Left lung (tissue), 10 donors: ENCODE measurements around the gene TBC1D9. TPM values are rescaled to one million over a fixed set of nuclear protein-coding genes. Genes with fewer than 3 reads are reported as not detected.

Experiments
- ATAC-seq: fragments of 200-7000 bp; cut with Tn5 transposase; one replicate; pipeline ENCODE4 v1.9.1; 2020; ENCODE audit warnings: moderate library complexity
- DNase-seq, 4 donors: peaks; one replicate each; pipeline ENCODE4 v3.0.0-alpha.2; 2013 to 2020
- H3K27ac ChIP-seq, 2 donors: fragments of 200-600 bp; sonication (generic) in 1 of 2; one replicate each; pipeline versions ENCODE4 v1.5.0 to v1.8.0; 2020 to 2021
- H3K27me3 ChIP-seq, 2 donors: fragments of 200-600 bp; sonication (generic) in 1 of 2; one replicate each; pipeline versions ENCODE4 v1.5.0 to v1.8.0; 2020 to 2021
- H3K36me3 ChIP-seq, 2 donors: fragments of 200-600 bp; sonication (generic) in 1 of 2; one replicate each; pipeline versions ENCODE4 v1.5.0 to v1.8.0; 2020 to 2021
- H3K4me1 ChIP-seq, 2 donors: fragments of 200-600 bp; one replicate each; pipeline ENCODE4 v1.8.0; 2021
- H3K4me3 ChIP-seq, 2 donors: fragments of 200-600 bp; sonication (generic) in 1 of 2; one replicate each; pipeline versions ENCODE4 v1.5.0 to v1.8.0; 2020 to 2021; ENCODE audit warnings: mild to moderate bottlenecking in 1 of 2
- H3K9me3 ChIP-seq, 2 donors: fragments of 200-600 bp; sonication (generic) in 1 of 2; one replicate each; pipeline versions ENCODE4 v1.5.0 to v1.8.0; 2020 to 2021
- intact Hi-C, 2 donors: fragments of 100-400 bp; cut with DNase I; formaldehyde crosslinking; loops; one replicate each; pipeline versions ENCODE4 v1.11.2 to v1.14.2; 2022
- polyA plus RNA-seq, 6 donors: library from polyadenylated mRNA; unstranded; fragments of 120-200 nt; gene quantifications; one replicate each; pipeline ENCODE4 v1.2.1, GENCODE V29; 2013; ENCODE audit not compliant: insufficient read length in 6 of 6
- total RNA-seq, 2 donors: library from RNA; stranded (reverse); fragmentation: NEBNext Ultra II Directional; extraction: Animal tissue kit (Norgen Biotek cat#: 25700); gene quantifications; one replicate each; pipeline ENCODE4 v1.2.1, GENCODE V29; 2021
- TF ChIP-seq, protein P1 (sequence below), 2 donors: fragments of 200-600 bp; sonication (generic) in 1 of 2; IDR thresholded peaks; one replicate each; pipeline versions ENCODE4 v1.5.0 to v1.8.0; 2021; ENCODE audit warnings: antibody characterized with exemption in 2 of 2
- donor health status: DM: no; HTN: yes; CAD: no.
- donor health status: DM: no; HTN: no; CAD: no.

Gene TBC1D9
- total and polyA plus RNA-seq, 8 donors: 27.7 to 35.7 (median 32.3) TPM

GRCh38 chr4:140666889-140667614 lies 89.1 kb downstream of the TBC1D9 start:
- TF ChIP-seq, protein P1, sequence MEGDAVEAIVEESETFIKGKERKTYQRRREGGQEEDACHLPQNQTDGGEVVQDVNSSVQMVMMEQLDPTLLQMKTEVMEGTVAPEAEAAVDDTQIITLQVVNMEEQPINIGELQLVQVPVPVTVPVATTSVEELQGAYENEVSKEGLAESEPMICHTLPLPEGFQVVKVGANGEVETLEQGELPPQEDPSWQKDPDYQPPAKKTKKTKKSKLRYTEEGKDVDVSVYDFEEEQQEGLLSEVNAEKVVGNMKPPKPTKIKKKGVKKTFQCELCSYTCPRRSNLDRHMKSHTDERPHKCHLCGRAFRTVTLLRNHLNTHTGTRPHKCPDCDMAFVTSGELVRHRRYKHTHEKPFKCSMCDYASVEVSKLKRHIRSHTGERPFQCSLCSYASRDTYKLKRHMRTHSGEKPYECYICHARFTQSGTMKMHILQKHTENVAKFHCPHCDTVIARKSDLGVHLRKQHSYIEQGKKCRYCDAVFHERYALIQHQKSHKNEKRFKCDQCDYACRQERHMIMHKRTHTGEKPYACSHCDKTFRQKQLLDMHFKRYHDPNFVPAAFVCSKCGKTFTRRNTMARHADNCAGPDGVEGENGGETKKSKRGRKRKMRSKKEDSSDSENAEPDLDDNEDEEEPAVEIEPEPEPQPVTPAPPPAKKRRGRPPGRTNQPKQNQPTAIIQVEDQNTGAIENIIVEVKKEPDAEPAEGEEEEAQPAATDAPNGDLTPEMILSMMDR (IDR thresholded peaks at IDR 0.05): no peak
- Histone ChIP-seq H3K4me3 (no peak overlapping the region), H3K36me3 (peaks cover 0 to 34% of the 10 kb centered on the region in 2 donors), H3K27ac (peak overlapping the region in 1 of 2 donors; percentile 34), H3K9me3 (no peaks in the 10 kb centered on the region), H3K27me3 (no peaks in the 10 kb centered on the region), H3K4me1 (no peaks in the 10 kb centered on the region)
- intact Hi-C loops: no loop called here
- no peak for DNase-seq
- ATAC-seq: no peak

- Histone ChIP-seq H3K4me1 (no peaks in the 10 kb centered on the region), H3K9me3 (no peaks in the 10 kb centered on the region), H3K36me3 (peaks cover 0 to 47% of the 10 kb centered on the region in 2 donors), H3K27me3 (no peaks in the 10 kb centered on the region), H3K4me3 (no peak overlapping the region), H3K27ac (no peak overlapping the region)
- ATAC-seq: peak; percentile 90
- no peak for DNase-seq
- intact Hi-C loops: no loop called here
- TF ChIP-seq, protein P1 (IDR thresholded peaks at IDR 0.05): no peak
Measured at GRCh38 chr4:140662082-140662869, 93.9 kb downstream of the TBC1D9 start.

DNA sequence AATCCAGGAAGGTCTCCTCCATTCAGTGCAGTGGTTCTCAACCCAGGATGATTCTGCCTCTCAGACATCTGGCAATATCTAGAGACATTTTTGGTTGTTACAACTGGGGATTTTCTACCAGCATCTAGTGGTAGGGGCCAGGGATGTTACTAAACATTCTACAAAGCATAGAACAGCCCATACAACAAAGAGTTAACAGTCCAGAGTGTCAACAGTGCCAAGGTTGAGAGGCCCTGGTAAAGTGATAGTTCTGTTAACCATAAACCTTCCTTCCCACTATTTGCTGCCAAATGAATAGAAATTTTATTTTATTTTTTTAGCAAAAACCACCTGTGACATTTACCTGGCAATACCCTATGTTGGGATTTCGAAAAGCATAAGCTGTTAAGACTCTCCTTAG lies 94.6 kb downstream of the TBC1D9 start:
- no peak overlapping the region for H3K4me3 ChIP-seq
- H3K9me3 ChIP-seq: no peaks in the 10 kb centered on the region
- no peaks in the 10 kb centered on the region for H3K4me1 ChIP-seq
- H3K36me3 ChIP-seq: peaks cover 0 to 55% of the 10 kb centered on the region in 2 donors
- no peaks in the 10 kb centered on the region for H3K27me3 ChIP-seq
- DNase-seq: no peak
- no peak overlapping the region for H3K27ac ChIP-seq
- TF ChIP-seq, protein P1 (IDR thresholded peaks at IDR 0.05): no peak
- intact Hi-C loops: no loop called here
- no peak for ATAC-seq

DNA sequence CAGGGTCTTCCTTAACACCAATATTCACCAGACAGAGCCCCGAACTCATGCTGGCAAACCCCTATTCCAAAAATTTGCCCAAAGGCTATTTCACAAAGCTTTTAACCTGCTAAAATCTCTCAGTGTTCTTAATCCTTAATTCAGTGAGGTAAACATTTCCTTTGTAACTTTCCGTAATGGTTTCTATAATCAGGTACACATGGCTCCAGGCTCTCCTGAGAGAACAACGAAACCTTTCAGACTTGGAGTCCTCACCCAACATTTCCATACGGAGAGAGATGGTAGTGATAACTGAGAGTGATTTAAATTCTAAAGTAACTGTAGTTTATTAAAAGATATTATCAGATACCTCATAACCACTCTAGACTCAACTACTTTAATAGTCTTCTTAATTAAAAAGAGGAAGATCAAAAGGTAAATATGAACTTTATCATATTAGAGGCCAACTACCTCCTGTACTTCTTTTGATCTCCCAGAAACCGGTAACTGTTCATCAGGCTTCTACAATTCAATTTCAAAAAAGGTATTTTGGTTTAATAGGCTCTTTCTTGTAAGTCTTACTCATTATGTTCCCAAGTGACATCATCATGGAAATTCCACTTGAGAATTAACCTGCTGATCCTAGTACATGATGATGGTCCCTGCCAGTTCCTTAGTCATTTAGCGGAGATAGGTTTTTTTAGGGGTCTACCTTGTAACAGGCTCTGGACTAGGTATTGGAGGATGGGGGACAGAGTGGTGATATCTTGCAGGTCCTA lies 96.1 kb downstream of the TBC1D9 start:
- no peak for ATAC-seq
- TF ChIP-seq, protein P1 (IDR thresholded peaks at IDR 0.05): no peak
- H3K36me3 ChIP-seq: peaks cover 0 to 64% of the 10 kb centered on the region in 2 donors
- H3K4me3 ChIP-seq: no peak overlapping the region
- H3K9me3 ChIP-seq: no peaks in the 10 kb centered on the region
- no peaks in the 10 kb centered on the region for H3K4me1 ChIP-seq
- no peak overlapping the region for H3K27ac ChIP-seq
- no peak for DNase-seq
- no peaks in the 10 kb centered on the region for H3K27me3 ChIP-seq
- intact Hi-C loops: no loop called here

GRCh38 chr4:140654495-140654814 lies 101.7 kb downstream of the TBC1D9 start:
- no peaks in the 10 kb centered on the region for H3K9me3 ChIP-seq

More at GRCh38 chr4:140654495-140654814, 101.7 kb downstream of the TBC1D9 start:
- intact Hi-C loops: no loop called here
- no peaks in the 10 kb centered on the region for H3K27me3 ChIP-seq
- ATAC-seq (no peak), DNase-seq (no peak)
- H3K27ac ChIP-seq: no peak overlapping the region
- TF ChIP-seq, protein P1 (IDR thresholded peaks at IDR 0.05): no peak
- H3K4me1 ChIP-seq: no peaks in the 10 kb centered on the region
- peaks cover 0 to 44% of the 10 kb centered on the region in 2 donors for H3K36me3 ChIP-seq
- no peak overlapping the region for H3K4me3 ChIP-seq
